K562 (cell line): ENCODE results near the gene STK24.

Experiments used
- FOXJ3 ChIP-seq: sonication (generic); formaldehyde crosslinking; IDR thresholded peaks from 2 replicates; pipeline ENCODE4 v1.4.0; 2020; ENCODE audit warnings: mild to moderate bottlenecking, missing genetic modification reagents
- POLR2AphosphoS5 ChIP-seq: IDR thresholded peaks from 2 replicates; pipeline ENCODE4 v1.6.1; 2011; ENCODE audit warnings: mild to moderate bottlenecking, low read depth, low read length, moderate library complexity; ENCODE audit not compliant: control insufficient read depth, insufficient read depth
- TF ChIP-seq, protein P1 (sequence below), 3 experiments: IDR thresholded peaks in 2 of 3; conservative IDR thresholded peaks in 1 of 3; 2 replicates each; pipeline ENCODE4 v1.5.1; 2011 to 2012; ENCODE audit warnings: low read length in 3 of 3, mild to moderate bottlenecking in 3 of 3, control low read depth in 2 of 3, improper control_type of control experiment in 1 of 3, inconsistent platforms in 1 of 3, low read depth in 1 of 3, mixed read lengths in 1 of 3, moderate library complexity in 1 of 3; ENCODE audit not compliant: insufficient read depth in 2 of 3

- TF ChIP-seq, protein P1, sequence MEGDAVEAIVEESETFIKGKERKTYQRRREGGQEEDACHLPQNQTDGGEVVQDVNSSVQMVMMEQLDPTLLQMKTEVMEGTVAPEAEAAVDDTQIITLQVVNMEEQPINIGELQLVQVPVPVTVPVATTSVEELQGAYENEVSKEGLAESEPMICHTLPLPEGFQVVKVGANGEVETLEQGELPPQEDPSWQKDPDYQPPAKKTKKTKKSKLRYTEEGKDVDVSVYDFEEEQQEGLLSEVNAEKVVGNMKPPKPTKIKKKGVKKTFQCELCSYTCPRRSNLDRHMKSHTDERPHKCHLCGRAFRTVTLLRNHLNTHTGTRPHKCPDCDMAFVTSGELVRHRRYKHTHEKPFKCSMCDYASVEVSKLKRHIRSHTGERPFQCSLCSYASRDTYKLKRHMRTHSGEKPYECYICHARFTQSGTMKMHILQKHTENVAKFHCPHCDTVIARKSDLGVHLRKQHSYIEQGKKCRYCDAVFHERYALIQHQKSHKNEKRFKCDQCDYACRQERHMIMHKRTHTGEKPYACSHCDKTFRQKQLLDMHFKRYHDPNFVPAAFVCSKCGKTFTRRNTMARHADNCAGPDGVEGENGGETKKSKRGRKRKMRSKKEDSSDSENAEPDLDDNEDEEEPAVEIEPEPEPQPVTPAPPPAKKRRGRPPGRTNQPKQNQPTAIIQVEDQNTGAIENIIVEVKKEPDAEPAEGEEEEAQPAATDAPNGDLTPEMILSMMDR (IDR thresholded peaks at IDR 0.05 in 2 of 3, conservative IDR thresholded peaks at IDR 0.05 in 1 of 3; ENCODE audit: insufficient read depth in 2 of 3, low read depth in 1 of 3, low read length in 3 of 3), result no peak
- TF ChIP-seq POLR2AphosphoS5 (no peak), FOXJ3 (no peak)
Observed at GRCh38 chr13:98468929-98469328, 108.0 kb downstream of the STK24 start.
